ENCODE results near the gene SPRR2E.
"Not testable (repeated sequence)": the region's sequence is repeated elsewhere in the genome, so short reads cannot be mapped to it uniquely, and the experiment has no call there.

Gene SPRR2E

DNA sequence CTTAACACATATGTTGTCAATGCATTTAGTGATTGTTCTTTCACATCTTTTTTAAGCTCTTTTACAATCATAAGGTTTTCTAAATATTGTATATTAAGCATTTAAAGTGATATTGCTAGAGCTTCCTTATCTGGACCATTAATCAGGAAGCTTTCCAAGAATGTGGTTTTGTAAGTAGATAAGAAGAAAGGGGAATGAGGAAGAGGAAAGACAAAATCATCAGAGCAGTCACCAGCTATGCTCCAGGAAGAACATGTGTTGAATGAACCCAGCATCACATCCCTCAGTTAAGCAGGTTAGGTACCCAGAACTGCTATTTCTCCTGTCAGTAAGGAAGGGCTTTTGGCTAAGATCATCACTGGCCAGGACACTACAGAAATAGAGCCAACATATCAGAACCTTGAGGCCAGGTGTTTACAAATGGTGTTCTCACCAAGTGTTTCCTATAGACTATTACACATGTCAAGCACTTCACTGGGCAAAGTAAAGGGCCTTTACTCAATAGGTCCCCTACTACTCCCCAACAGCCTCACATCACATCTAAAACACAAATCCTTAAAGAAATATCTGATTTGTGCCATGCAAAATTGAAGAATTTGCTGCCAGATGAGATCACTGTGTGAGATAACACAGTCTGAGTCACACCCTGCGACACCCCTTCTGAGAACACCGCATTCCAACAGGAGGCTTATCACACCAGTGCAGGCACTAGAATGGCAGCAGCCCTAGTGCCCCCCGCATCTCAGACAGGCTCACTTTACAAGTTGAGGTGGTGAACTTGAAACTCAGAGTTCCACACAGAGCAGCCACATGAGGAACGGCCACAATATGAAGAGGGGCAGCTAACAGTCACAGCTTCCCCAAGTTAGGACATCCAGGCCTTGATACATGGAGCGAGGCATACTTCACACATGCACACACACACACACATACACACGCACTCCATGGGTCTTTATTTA lies 35.2 kb downstream of the SPRR2E start:
- no peak for DNase-seq (ENCODE audit: low spot score)

DNA sequence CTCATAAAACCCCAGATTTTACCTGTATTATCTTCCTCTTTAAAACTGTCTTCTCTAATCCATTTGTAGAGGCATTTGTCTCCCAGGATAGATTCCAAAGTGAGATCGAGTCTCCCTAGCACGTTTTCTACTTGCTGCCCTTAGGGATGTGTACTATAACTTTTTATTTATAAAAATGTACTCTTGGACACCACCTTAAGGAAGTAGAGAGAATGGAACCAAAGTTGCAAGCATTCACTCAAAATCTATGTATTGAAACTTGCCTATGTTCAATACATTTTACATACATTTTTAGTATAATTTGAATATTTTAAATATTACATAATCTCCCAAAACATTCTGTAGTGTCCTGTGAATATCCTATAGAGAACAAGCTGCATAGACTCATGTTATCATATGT lies 36.2 kb downstream of the SPRR2E start:
- no peak for DNase-seq (ENCODE audit: low spot score)

DNA sequence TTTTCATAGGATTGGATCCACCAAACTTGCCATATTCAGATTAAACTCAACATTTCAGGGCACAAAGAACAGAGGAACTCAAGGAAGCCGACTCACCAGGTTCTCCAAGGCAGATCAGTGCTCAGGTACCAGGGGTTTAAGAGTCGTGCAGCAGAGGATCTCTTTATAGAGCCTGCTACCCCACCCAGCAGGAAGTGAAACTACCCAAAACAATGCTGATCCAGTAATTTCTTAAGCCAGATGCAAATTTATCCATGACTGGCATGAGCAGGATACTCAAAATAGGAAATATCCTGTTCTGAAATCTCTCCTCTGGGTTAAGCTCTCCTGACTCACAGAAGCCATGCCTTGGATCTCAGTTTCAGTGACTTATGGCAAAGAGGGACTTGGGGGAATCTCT lies 37.0 kb downstream of the SPRR2E start, which contains the start of gene SPRR2A:
Gene SPRR2A, minus strand, starts transcription at position 138 of the 400 bp plus-strand sequence. CDS start 777 bp downstream, outside the sequence.
- DNase-seq (ENCODE audit: low spot score): no peak

DNA sequence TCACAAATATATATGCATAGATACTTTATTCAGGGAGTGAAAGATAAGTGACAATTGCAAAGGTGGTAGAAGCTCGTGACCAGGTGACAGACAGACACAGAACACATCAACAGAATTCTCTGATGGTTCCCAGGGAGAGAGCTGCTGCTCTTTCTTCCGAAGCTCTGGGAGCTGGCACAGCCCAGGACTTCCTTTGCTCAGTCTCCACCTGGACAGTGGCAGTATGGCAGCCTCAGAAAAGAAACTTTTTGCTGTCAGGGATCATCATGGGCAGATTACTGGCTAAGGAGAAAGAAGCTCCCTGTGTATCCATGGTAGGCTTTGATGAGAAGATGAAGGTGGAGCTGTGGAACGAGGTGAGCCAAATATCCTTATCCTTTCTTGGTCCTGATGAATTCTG lies 38.2 kb downstream of the SPRR2E start:
- DNase-seq (ENCODE audit: low spot score): not testable (repeated sequence)

DNA sequence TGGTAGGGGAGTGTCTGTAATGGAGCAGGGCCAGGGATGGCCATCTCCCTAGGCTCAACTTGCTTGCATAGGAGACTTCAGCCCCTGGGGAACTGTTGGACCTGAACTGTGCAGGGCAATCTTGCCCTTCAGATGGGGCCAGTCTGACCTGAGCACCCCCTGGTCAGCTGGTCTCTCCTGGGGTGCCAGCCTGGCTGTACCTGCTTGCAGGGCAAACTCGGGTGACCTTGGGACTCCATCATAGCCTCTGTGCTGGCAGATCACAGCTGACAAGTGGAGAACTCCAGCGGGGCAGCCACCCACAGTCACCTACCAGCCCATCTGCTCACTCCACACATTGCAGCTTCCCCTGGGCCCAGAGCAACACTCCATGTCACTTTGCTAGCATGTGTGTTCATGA lies 45.1 kb downstream of the SPRR2E start:
- DNase-seq (ENCODE audit: low spot score): no peak

Measured in SW480 (cell line).